Erythroblast (primary cell): ENCODE measurements around the gene NDUFA3.

Source experiments
- GATA1 ChIP-seq: IDR thresholded peaks from 2 replicates; pipeline ENCODE4 v1.6.1; 2011; ENCODE audit warnings: low read depth, mild to moderate bottlenecking, control low read depth, low read length, moderate library complexity
- POLR2A ChIP-seq: IDR thresholded peaks from 2 replicates; pipeline ENCODE4 v1.6.1; 2011; ENCODE audit warnings: mild to moderate bottlenecking, low read length

GRCh38 chr19:54121259-54121658, 18.6 kb downstream of the NDUFA3 start:
- TF ChIP-seq POLR2A (no peak), GATA1 (no peak)
